LHCN-M2 (cell line): Measurements from ENCODE around the gene WDFY3. TPM values are rescaled to one million over a fixed set of nuclear protein-coding genes. Genes with fewer than 3 reads are reported as not detected.

Source experiments
- DNase-seq: peaks from one replicate; pipeline ENCODE4 v3.0.0-alpha.2; 2012; ENCODE audit warnings: low read depth
- total RNA-seq: library from RNA; depleted of rRNA; stranded (reverse); fragments of >200 nt; gene quantifications from 2 replicates; pipeline ENCODE4 v1.2.3, GENCODE V29; 2014

WDFY3 gene
- total RNA-seq, 1 experiment from 2014 or later, result 48.9 TPM

DNA sequence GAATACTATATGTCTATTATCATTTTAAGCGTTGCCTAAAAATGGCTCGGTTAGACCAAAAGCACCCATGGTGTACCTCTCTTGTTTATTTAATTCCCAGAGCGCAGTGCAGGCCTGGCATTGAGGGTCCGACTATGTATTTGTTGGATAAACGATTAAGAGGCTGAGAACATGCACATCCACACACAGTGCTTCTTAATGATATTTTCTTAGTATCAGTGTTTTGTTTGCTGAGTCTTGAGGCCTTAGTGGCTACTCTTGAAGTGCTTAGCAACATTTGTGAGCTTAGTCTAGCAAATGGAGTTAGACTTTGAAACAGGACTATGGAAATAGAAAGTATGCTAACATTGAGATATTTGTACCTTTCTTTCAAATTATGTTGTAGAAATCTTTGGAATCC is 339.8 kb downstream of the WDFY3 start:
- no peak for DNase-seq

DNA sequence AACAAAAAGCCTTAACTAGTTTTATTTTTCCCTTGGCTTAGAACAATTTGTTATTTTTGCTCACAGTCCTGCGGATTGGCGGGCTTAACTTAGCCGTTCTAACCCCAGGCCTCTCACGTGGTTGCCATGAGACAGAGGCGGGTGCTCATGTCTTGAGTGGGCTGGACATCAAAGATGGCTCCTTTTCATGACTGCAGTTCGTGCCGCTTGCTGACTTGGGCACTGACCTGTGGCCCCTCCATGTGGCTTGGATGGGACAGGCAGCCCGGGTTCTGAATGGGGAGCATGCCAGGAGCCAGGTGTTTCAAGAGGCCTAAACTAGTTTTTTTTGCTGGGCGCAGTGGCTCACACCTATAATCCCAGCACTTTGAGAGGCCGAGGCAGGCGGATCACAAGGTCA is 342.8 kb downstream of the WDFY3 start:
- no peak for DNase-seq

GRCh38 chr4:84622959-84623358 is 343.5 kb downstream of the WDFY3 start:
- DNase-seq, result no peak
